ENCODE data around the gene OVOL3.
"Not testable (repeated sequence)": the region's sequence is repeated elsewhere in the genome, so short reads cannot be mapped to it uniquely, and the experiment has no call there.

Gene OVOL3

DNA sequence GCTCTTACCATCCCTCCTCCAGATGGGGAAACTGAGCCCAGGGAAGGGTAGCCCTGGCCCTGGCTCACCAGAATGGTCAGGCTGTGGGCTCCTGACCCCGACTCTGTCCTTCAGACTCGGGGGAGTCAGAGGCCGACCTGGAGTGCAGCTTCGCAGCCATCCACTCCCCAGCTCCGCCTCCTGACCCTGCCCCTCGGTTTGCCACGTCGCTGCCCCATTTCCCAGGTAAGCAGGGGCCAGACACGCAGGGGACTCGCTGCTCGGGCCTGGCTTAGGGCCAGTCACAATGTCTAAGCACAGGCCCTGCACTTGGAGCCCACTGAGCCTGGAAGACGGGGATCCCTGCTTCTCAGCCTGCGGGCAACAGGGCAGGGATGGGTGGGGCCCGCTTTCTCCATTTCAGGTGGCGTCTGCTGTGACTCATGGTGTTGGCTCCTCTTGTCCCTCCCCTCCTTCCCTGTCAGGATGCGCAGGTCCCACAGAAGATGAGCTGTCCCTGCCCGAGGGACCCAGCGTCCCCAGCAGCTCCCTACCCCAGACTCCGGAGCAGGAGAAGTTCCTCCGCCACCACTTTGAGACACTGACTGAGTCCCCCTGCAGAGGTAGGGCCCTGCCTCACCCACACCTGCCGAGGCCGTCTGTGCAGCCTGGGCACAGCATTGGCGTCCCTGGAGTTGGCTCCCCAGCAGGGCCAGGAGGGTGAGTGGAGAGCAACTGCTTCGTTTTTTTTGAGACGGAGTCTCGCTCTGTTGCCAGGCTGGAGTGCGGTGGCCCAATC, 9.2 kb upstream of the OVOL3 start:
- DNase-seq = no peak

DNA sequence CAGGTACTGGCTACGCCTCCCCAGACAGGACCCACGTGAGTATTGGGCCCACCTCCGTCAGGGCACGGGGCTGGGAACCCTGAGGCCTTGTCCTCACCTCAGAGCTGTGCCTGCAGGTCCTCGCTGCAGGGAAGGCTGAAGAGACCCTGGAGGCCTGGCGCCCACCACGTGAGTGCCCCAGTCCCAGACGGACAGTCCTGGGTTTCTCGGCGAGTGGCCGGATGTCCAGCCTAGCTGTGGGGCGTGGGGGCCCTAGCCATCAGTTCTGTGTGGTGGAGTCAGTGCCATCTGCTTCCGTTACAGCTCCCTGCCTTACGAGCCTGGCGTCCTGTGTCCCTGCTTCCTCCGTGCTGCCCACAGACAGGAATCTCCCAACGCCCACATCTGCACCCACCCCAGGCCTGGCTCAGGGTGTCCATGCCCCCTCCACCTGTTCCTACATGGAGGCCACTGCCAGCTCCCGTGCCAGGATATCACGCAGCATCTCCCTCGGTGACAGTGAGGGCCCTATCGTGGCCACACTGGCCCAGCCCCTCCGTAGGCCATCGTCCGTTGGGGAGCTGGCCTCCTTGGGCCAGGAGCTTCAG, 7.8 kb upstream of the OVOL3 start:
- no peak for DNase-seq

DNA sequence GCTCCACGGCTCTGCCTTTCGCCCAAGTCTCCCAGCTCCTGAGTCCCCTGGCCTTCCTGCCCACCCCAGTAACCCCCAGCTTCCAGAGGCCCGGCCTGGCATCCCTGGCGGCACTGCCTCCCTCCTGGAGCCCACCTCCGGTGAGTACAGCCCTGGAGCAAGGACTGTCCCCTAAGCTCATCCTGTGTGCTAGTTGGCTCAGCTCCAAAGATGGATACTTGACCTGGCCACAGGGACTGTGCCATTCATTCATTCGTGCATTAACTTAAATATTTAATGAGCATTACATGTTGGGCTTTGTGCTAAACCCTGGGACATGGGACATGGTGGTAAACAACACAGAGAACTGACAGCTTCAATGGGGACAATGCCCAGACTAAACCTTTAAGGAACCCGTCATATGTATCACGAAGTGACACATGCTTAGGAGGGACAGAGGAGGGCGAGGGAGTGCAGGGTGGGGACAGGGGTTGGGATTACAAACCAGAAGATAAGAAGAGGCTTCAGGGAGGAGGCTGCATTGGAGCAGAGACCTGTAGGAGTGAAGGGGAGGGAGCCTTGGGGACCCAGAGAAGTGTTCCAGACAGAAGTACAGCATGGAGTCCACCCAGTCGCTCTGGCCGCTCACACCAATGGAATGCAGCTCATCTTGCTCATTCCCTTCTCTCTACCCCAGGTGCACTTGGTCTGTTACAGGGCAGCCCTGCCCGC, 6.9 kb upstream of the OVOL3 start:
- DNase-seq = no peak

DNA sequence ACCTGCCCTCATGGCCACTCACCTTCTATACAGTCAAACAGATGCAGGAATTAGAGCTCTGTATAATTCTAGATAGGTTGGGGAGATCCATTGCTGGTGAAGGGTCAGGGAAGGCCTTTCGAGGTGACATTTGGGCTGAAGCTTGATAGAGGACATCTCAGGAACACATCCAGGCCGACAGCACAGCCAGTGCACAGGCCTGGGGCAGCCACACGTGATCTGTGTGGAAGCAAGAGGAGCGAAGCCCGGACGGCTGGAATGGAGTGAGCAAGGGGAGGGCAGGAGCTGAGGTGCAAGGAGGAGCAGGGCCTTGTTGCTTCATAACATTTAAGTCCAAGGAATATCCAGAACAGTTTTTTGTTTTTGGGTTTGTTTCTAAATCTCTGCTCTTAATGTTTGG, 4.5 kb upstream of the OVOL3 start:
- no peak for DNase-seq

DNA sequence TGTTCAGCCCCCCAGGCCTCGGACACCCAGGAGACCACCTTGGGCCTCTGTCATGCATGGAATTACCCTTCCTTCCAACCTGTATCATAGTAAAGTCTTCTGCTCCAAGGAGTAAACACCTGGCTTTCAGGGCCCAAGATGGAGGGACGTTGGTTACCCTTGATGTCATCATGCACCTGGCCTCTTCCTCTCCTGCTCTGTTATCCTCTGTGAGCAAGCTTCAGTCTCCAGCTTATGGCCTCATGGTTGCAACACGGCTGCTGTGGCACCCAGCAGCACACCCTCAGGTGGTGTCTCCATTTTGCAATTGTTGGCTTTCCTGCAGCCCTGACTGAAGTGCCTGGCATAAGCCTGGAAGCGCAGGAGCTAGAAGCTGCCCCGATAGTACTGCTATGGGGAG, 4.0 kb upstream of the OVOL3 start:
- DNase-seq = no peak

DNA sequence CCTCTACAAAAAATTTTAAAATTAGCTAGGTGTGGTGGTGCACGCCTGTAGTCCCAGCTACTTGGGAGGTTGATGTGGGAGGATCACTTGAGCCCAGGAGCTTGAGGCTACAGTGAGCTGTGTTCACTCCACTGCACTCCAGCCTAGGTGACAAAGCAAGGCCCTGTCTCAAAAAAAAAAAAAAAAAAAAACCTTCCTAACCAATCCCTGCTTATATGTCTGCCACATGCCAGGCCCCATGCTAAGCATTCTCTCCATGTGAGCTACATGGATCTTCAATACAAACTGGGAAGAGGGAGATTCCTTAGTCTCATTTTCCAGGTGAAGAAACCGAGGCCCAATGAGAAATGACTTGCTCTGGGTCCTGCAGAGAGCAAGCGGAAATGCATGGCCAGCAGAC, 2.3 kb upstream of the OVOL3 start:
- no peak for DNase-seq

DNA sequence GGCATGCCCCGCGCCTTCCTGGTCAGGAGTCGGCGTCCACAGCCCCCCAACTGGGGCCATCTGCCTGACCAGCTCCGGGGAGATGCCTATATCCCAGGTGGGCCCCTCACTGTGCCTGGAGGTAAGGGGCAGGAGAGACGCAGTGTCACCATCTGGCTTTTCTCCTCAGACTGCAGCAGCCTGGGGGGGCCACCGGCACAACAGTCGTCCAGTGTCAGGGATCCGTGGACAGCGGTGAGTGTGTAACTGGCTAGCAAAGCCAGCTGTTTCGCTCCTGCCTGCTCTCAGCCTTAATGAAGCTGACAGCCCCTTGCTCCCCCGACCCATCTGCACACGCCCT, 227 bp downstream of the OVOL3 start:
- no peak for DNase-seq

DNA sequence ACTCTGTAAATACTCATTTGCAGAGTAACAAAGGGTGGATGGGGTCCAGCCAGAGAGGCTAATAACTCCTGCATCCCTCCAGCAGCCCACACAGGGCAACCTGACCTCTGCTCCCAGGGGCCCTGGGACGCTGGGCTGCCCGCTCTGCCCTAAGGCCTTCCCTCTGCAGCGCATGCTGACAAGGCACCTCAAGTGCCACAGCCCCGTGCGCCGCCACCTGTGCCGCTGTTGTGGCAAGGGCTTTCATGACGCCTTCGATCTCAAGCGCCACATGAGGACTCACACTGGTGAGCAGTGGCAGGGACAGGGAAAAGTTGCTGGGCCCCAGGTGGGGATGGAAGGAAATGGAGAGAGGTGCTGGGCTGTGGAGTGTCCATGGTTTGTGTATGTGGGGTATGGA, 1.7 kb downstream of the OVOL3 start:
- DNase-seq = no peak

DNA sequence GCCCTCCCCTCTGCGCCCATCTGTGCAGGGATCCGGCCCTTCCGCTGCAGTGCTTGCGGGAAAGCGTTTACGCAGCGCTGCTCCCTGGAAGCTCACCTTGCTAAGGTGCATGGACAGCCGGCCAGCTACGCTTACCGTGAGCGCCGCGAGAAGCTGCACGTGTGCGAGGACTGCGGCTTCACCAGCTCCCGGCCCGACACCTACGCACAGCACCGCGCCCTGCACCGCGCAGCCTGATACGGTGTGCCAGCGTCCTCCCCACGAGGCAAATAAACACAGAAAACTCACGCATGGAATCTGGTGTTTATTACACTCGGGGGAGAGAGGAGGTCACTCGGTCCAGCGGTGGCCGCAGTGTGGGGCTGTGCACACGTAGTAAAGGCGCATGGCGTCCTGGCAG, 2.5 kb downstream of the OVOL3 start:
- no peak for DNase-seq

DNA sequence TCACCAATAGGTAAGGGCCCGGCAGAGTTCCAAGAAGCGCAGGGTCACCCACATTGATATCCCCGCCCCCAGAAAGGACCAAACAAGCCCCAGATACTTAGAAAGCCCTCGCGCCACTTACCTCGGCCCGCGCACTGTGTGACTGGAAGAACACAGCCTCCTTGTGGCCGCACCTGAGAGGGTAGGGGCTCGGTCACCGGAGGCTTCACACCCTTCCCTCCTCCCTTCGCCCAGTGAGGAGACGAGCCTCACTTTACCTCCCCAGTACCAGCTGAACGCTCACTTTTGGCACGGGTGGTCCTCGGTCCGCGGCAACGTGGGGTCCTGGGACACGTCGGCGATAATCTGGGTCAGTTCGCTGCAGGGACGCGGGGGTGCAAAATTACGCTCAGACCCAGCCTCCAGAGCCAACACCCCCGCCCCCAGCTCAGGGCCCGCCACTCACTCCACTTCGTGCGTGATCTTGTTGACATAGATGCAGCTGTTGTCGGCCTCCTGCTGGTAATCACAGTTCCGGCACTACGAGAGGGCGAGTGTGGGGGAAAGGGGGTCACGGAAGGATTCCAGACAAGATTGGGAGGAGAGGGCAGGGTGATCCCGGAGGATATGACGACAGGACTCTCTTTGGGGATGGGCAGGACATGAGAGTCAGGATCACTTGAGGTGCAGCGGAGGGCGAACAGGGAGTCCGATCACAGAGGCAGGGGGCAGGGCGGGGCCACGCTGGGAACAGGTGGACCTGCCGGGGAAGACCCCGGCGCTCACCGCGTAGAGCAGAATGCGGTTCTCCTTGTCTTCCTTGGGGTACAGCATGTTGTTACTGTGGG, 3.2 kb downstream of the OVOL3 start:
- DNase-seq = no peak

DNA sequence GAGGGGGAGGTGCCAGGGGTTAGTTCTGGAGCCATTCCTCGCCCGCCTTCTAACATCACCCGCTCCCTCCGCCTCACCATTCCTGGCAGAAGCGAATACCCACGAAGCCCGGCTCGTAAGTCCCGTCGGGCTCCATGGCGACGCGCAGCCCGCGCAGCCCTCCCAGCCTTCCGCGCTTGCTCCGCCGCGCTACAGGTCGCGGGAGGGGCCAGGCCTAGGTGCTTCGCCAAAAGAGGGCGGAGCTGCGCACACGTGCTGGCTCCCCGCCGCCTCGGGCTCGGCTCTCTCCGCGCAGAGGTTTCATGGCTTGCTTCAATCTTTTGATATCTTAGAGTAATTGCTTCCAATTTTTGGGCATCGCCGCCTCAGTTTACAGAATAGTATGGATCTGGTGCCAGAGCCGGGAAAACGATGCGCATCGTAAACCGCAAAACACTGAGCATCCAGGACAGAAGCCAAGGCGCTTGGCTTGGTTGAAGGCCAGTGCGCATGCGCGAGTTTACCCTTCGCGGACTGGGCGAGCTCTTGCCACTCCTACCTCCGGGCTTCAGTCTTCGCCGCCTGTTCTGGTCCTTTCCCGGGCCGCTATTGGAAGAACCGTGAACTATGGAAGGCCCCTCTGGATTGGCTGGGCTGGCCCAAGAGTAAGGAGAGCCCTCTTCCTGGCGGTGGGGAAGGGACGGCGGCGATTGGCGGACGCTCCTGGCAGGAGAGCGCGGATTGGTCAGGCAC, 3.9 kb downstream of the OVOL3 start, which contains the start of gene POLR2I:
TSS of gene POLR2I (minus strand) at position 155 of the 732 bp plus-strand sequence. CDS start at position 136, 19 bp downstream.
- peak; percentile 99 for DNase-seq

DNA sequence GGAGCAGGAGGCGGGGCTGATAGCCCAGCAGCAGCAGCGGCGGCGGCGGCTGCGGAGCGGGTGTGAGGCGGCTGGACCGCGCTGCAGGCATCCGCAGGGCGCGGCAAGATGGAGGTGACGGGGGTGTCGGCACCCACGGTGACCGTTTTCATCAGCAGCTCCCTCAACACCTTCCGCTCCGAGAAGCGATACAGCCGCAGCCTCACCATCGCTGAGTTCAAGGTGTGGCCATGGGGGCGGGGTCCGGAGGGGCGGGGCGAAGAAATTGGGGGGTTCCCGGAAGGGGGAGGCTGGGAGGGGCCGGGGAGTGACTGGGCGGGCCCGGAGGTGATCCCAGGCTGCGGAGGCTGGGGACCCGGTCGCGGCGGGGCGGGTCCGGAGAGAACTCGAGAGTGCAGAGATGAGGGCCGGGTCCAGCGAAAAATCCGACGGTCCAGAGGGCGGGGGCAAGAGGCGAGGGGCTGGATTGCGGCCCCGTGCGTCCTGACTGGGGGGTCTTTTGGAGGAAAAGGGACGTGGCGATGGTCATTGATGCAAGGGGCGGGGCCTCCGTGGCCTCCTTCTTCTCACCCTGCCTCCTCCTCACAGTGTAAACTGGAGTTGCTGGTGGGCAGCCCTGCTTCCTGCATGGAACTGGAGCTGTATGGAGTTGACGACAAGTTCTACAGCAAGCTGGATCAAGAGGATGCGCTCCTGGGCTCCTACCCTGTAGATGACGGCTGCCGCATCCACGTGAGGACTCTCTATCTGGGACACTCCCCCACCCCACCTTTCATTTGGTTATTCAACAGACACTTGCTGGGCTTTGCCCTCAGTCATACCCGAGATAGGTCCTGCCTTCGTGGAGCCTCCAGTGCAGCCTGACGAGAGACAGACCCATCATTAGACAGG, 4.8 kb downstream of the OVOL3 start, which contains the start of gene TBCB:
TSS of gene TBCB (plus strand) at position 16 of the 891 bp plus-strand sequence. CDS start at position 109, 93 bp downstream.
- peak; percentile 22 for DNase-seq

DNA sequence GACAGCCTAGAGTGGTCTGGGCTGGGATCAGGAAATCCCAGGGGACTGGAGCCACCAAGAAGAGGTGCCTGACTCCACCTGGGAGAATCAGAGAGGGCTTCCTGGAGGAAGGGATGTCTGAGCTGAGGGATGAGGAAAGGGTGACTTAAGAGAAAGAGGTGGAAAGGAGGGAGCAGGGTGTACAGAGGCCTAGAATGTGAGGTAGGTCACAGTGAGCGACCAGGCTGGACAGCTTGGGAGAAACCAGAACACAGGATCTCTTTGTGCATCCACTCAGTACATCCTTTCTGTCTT, 5.3 kb downstream of the OVOL3 start:
- DNase-seq = no peak

DNA sequence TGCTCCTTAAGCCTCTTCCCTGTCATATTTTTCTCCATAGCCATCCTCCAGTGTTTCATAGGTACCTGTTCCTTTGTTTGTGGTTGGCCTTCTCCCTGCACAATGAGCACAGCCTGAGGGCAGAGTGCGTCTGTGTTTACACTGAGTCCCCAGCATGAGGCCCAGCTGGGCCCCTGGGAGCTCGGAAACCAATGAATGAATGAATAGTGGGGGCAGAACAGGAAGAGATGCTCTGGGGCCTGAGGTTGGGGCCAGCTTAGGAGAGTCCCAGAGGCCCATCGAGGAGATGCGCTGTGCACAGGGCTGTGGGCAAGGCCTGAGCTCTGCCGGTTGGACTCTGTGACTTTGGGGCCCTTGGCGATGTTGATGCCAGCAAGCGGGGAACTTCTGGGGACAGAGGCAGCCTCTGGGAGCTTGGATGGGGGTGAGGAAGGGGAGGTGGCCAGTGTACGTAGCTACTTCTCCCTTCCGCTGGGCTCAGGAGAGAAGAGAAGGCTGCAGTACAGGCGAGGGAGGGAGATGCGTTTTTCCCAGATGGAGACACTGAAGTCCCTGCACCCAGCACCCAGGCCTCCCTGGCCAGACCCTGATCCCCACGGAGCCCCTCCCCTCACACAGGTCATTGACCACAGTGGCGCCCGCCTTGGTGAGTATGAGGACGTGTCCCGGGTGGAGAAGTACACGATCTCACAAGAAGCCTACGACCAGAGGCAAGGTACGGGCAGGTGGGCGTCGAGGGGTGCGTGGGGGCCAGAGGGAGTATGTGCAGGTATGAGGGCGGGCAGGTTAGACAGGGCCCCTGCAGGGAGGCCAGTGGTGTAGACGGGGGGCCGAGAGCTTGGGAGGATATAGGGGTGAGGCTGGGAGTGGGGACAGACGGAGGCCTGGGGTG, 9.4 kb downstream of the OVOL3 start:
- no peak for DNase-seq

DNA sequence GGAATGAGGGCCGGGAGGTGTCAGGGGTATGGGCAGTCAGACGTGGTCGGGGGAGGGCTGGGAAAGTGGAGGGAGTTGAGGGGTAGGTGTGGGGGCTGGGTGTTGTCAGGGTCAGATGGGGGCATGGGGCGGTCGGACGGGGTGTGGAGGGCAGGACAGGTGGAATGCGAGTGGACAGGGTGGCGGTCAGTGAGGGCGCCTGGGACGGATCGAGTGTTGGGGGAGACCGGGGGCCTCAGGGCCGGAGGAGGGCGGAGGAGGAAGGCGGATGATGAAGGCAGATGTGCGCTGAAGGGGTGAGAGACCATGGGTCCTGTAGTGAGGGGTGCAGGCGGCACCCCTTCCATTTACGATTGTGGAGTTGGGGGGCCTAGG, 10.0 kb downstream of the OVOL3 start:
- no peak for DNase-seq

DNA sequence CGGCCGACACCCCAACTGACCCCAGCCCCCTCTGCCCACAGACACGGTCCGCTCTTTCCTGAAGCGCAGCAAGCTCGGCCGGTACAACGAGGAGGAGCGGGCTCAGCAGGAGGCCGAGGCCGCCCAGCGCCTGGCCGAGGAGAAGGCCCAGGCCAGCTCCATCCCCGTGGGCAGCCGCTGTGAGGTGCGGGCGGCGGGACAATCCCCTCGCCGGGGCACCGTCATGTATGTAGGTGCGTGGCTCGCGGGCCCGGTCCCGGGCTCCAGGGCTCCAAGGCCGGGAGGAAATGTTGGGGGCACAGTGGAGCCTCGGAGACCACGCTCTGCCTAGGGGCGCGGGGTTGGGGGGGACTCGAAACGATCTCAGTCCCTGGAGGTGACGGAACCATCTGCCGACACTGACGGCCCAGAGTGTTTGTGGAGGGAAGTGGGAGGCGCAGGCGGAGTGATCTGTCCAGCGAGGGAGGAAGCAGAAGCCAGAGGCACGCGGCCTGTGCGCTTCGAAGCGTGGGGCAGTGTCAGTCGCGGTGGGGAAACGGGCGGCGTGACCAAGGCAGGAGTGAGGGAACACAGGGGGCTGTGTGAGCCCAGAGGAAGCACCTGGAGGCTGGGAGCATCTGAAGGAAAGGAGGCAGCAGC, 10.7 kb downstream of the OVOL3 start:
- DNase-seq = no peak

DNA sequence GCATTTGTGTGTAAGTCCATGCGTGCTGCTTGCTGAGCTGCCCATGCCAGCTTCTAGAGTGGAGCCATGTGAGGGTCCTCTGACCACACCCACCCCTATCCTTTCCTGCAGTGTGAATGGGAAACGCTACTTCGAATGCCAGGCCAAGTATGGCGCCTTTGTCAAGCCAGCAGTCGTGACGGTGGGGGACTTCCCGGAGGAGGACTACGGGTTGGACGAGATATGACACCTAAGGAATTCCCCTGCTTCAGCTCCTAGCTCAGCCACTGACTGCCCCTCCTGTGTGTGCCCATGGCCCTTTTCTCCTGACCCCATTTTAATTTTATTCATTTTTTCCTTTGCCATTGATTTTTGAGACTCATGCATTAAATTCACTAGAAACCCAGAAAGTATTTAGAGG, 14.6 kb downstream of the OVOL3 start:
- no peak for DNase-seq

DNA sequence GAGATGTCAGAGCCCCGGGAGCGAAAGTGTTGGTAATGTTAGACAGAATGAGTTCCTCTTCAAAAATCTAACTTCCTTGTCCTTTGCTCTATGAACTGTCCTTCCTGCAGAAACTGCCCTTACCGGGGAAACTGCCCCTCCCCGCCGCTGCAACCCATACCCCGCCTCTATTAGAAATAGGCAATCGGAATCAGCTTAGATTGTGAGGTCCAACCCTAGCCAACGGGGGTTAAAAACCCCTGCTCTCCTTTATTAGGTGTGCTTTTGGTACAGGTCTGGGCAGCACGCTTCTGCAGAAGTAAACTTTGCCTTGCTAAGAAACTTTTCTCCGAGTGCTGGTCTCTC, 17.4 kb downstream of the OVOL3 start:
- DNase-seq = peak; percentile 64

DNA sequence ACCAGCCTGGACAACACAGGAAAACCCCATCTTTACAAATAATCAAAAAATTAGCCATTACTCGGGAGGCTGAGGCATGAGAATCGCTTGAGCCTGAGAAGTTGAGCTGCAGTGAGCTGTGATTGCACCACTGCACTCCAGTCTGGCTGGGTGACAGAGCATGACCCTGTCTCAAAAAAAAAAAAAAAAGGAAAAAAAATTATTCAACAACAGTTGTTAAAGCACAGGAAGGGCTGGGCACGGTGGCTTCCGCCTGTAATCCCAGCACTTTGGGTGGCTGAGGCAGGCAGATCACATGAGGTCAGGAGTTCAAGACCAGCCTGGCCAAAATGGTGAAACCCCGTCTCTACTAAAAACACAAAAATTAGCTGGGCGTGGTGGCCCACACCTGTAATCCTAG, 20.3 kb downstream of the OVOL3 start:
- DNase-seq = peak; percentile 57

DNA sequence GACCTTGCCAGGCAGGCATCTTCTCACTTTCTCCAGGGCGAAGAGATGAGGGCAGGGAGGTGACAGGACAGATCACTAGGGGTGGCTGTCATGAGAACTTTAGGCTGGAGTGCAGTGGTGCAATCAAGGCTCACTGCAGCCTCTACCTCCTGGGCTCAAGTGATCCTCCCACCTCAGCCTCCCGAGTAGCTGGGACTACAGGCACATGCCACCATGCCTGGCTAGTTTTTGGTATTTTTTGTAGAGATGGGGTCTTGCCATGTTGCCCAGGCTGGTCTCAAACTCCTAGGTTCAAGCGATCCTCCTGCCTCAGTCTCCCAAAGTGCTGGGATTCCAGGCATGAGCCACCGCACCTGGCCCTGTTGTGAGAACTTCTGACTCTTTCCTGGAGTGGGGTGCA, 23.9 kb downstream of the OVOL3 start:
- not testable (repeated sequence) for DNase-seq
